Heart left ventricle (tissue), 16 donors: ENCODE data around the gene REM2. TPM values are rescaled to one million over a fixed set of nuclear protein-coding genes. Genes with fewer than 3 reads are reported as not detected.

ENCODE experiments used
- ATAC-seq, 4 donors: fragments of 200-7000 bp; cut with Tn5 transposase; one replicate each; pipeline ENCODE4 v1.9.1; 2020 to 2022; ENCODE audit warnings: moderate library complexity in 4 of 4, mild to moderate bottlenecking in 3 of 4, moderate number of reproducible peaks in 1 of 4
- DNase-seq, 5 donors: peaks; one replicate each; pipeline ENCODE4 v3.0.0-alpha.2; 2020
- H3K27ac ChIP-seq, 12 donors: fragments of 200-600 bp; sonication (generic) in 4 of 12; one replicate each; pipeline versions ENCODE4 v1.5.0 to v1.8.0; 2016 to 2022; ENCODE audit warnings: mild to moderate bottlenecking in 2 of 12
- H3K27me3 ChIP-seq, 9 donors: fragments of 200-600 bp; sonication (generic) in 2 of 9; one replicate each; pipeline versions ENCODE4 v1.5.1 to v1.8.0; 2016 to 2022; ENCODE audit warnings: mild to moderate bottlenecking in 3 of 9
- H3K36me3 ChIP-seq, 9 donors: fragments of 200-600 bp; sonication (generic) in 2 of 9; one replicate each; pipeline versions ENCODE4 v1.5.0 to v1.8.0; 2018 to 2022; ENCODE audit warnings: mild to moderate bottlenecking in 2 of 9
- H3K4me1 ChIP-seq, 12 donors: fragments of 200-600 bp; sonication (generic) in 4 of 12; one replicate each; pipeline versions ENCODE4 v1.5.0 to v1.8.0; 2016 to 2022; ENCODE audit warnings: mild to moderate bottlenecking in 3 of 12
- H3K4me3 ChIP-seq, 12 donors: fragments of 200-600 bp; sonication (generic) in 4 of 12; one replicate each; pipeline versions ENCODE4 v1.5.0 to v1.8.0; 2017 to 2022; ENCODE audit warnings: mild to moderate bottlenecking in 9 of 12, moderate library complexity in 4 of 12
- H3K9me3 ChIP-seq, 12 donors: fragments of 200-600 bp; sonication (generic) in 4 of 12; one replicate each; pipeline versions ENCODE4 v1.5.0 to v1.8.0; 2016 to 2022; ENCODE audit warnings: mild to moderate bottlenecking in 1 of 12
- CTCF ChIP-seq, 12 donors: fragments of 200-600 bp; sonication (generic) in 4 of 12; IDR thresholded peaks; one replicate each; pipeline versions ENCODE4 v1.5.0 to v1.8.0; 2018 to 2022; ENCODE audit warnings: antibody characterized with exemption in 12 of 12, mild to moderate bottlenecking in 5 of 12
- POLR2A ChIP-seq, 2 donors: fragments of 450-650 bp; IDR thresholded peaks; one replicate each; pipeline ENCODE4 v1.6.1; 2017; ENCODE audit warnings: antibody characterized with exemption in 2 of 2, mild to moderate bottlenecking in 2 of 2, moderate library complexity in 2 of 2
- WGBS, 4 donors: extraction: QIAGEN DNeasy Blood & Tissue Kit in 2 of 4; methylation state at CpG; one replicate each; pipeline versions ENCODE4 v1.1.5 to v1.1.7; 2013 to 2018; 5-methylcytosine and 5-hydroxymethylcytosine counted together
- intact Hi-C, 10 donors: fragments of 100-400 bp; cut with DNase I; formaldehyde crosslinking; loops; one replicate each; pipeline versions ENCODE4 v1.11.1 to v1.14.2; 2022
- polyA plus RNA-seq, 2 donors: library from polyadenylated mRNA; stranded (reverse); fragments of 200-250 nt; gene quantifications; one replicate each; pipeline ENCODE4 v1.2.3, GENCODE V29; 2013
- total RNA-seq, 9 donors: library from RNA; depleted of rRNA in 2 of 9; stranded (reverse); fragments of >200 nt in 2 of 9; fragmentation: NEBNext Ultra II Directional in 3 of 9; extraction: Animal tissue kit (Norgen Biotek cat#: 25700) in 3 of 9; gene quantifications; one replicate each; pipeline versions ENCODE4 v1.1.0 to v1.2.4, GENCODE V29; 2016 to 2023
- donor health status: ischemic (EF 13 %, LVEDD 7.1; RV severe dilation, severe dysfunction).
- donor health status: healthy with polysubstance abuse.
- donor health status: DM: no; HTN: yes; CAD: no.
- donor health status: DM: no; HTN: no; CAD: no.
- donor health status: ischemic (EF 25% LVEDD 6.9; RV normal size, moderate dysfunction).
- donor health status: ischemic (EF 25% LVEDD 5.7; RV mildly dilated, moderate dysfunction).
- donor health status: healthy.
- donor health status: DM: yes; HTN: yes; CAD: no.
- donor health status: ischemic (EF 35%, LVEDD 5.7; RV mildly dilated, moderate dysfunction).
- donor health status: nonischemic (EF 11% LVEDD 7.7; RV severe dilation, severe dysfunction).
- donor health status: DM: yes; HTN: yes; CAD: no.
- donor health status: PGD.
- donor health status: ischemic (EF 29% LVEDD 5.4; RV normal size, mild dysfunction).
- donor health status: nonischemic (EF 23%, LVEDD 6.1; RV moderate dilation, normal function).

REM2 gene
- total and polyA plus RNA-seq, 11 donors = 0.06 to 0.21 TPM; not detected in 9

DNA sequence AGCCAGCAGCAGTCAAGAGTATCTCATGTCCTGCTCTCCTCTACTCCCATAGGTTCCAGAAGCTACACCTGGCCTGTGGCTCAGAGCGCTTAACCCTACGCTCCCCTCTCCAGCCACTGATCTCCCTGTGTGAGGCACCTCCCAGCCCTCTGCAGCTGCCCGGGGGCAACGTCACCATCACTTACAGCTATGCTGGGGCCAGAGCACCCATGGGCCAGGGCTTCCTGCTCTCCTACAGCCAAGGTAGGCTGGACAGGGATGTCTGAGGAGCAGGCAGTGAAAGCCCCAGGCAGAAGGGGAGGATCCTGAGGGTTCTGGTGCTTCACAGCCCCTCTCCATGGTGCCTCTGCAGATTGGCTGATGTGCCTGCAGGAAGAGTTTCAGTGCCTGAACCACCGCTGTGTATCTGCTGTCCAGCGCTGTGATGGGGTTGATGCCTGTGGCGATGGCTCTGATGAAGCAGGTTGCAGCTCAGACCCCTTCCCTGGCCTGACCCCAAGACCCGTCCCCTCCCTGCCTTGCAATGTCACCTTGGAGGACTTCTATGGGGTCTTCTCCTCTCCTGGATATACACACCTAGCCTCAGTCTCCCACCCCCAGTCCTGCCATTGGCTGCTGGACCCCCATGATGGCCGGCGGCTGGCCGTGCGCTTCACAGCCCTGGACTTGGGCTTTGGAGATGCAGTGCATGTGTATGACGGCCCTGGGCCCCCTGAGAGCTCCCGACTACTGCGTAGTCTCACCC, 7.8 kb upstream of the REM2 start:
- no peak for ATAC-seq
- DNase-seq = no peak
- H3K4me3 ChIP-seq = no peak overlapping the region
- peaks cover 4 to 29% (median 17%) of the 10 kb centered on the region in 12 donors for H3K4me1 ChIP-seq
- WGBS, 4 donors = 94 to 97% (median 96%) methylated on average over 9 to 15 of the region's 15 CpGs
- no peaks in the 10 kb centered on the region for H3K27me3 ChIP-seq
- no peak overlapping the region for H3K27ac ChIP-seq
- TF ChIP-seq CTCF (IDR thresholded peaks at IDR 0.05) = no peak
- no peak for TF ChIP-seq POLR2A (IDR thresholded peaks at IDR 0.05)
- intact Hi-C loops = no loop called here
- no peaks in the 10 kb centered on the region for H3K9me3 ChIP-seq
- peaks cover 0 to 69% (median 58%) of the 10 kb centered on the region in 9 donors for H3K36me3 ChIP-seq

- Histone ChIP-seq H3K36me3 (peaks cover 0 to 69% (median 58%) of the 10 kb centered on the region in 9 donors), H3K9me3 (no peaks in the 10 kb centered on the region), H3K27me3 (no peaks in the 10 kb centered on the region), H3K27ac (no peak overlapping the region), H3K4me1 (peaks cover under 1 to 22% (median 11%) of the 10 kb centered on the region in 12 donors), H3K4me3 (no peak overlapping the region)
- DNase-seq = no peak
- TF ChIP-seq POLR2A (IDR thresholded peaks at IDR 0.05) = no peak
- TF ChIP-seq CTCF (IDR thresholded peaks at IDR 0.05) = no peak
- intact Hi-C loops = no loop called here
- ATAC-seq = no peak
- WGBS, 4 donors = 94 to 97% (median 96%) methylated on average over 13 to 20 of the region's 20 CpGs
These were observed 7.2 kb upstream of the REM2 start for GRCh38 chr14:22875748-22876319.

- TF ChIP-seq CTCF (IDR thresholded peaks at IDR 0.05) (no peak), POLR2A (IDR thresholded peaks at IDR 0.05) (no peak)
- H3K4me1 ChIP-seq = peaks cover 0 to 20% (median 10%) of the 10 kb centered on the region in 12 donors
- peaks cover 0 to 69% (median 58%) of the 10 kb centered on the region in 9 donors for H3K36me3 ChIP-seq
- H3K27ac ChIP-seq = no peak overlapping the region
- H3K27me3 ChIP-seq = no peaks in the 10 kb centered on the region
- ATAC-seq (no peak), DNase-seq (no peak)
- 90 to 97% (median 95%) methylated on average over 16 to 22 of the region's 22 CpGs for WGBS, 4 donors
- no peak overlapping the region for H3K4me3 ChIP-seq
- no peaks in the 10 kb centered on the region for H3K9me3 ChIP-seq
- intact Hi-C loops = no loop called here
These were observed 6.0 kb upstream of the REM2 start for GRCh38 chr14:22877000-22877501.
